Measurements from ENCODE around the gene COQ6. TPM values are rescaled to one million over a fixed set of nuclear protein-coding genes. Genes with fewer than 3 reads are reported as not detected.
A peak's percentile ranks its signal among the peaks of the same experiment; 100 is the strongest.

Gene COQ6
- total RNA-seq, 1 experiment from 2014 or later = 40.3 TPM

GRCh38 chr14:73937012-73937411, 13.1 kb upstream of the COQ6 start:
- no peaks in the 10 kb centered on the region for H3F3A ChIP-seq (ENCODE audit: low read length, unreplicated experiment)
- H3K9me2 ChIP-seq (replicated peaks; ENCODE audit: low read length) = no peaks in the 10 kb centered on the region
- H3K27me3 ChIP-seq (ENCODE audit: low read length) = no peaks in the 10 kb centered on the region
- no peaks in the 10 kb centered on the region for H3K79me2 ChIP-seq (ENCODE audit: low read length)
- H4K20me1 ChIP-seq (ENCODE audit: low read length) = no peaks in the 10 kb centered on the region
- BruUV-seq (replicated peaks) = no TSS peak
- H3K9me3 ChIP-seq (ENCODE audit: low read length) = no peaks in the 10 kb centered on the region
- ChIA-PET POLR2A (ENCODE audit: unreplicated experiment) (interaction anchor here (0.6 kb wide), 1 partner anchor 13 kb away, joined by 4 read pairs; the partner anchor contains the start of genes COQ6 and FAM161B), CTCF (no interaction called here)
- intact Hi-C loops (cut with micrococcal nuclease) = no loop called here
- H3K9ac ChIP-seq (ENCODE audit: low read length) = no peak overlapping the region
- DNase-seq (no peak), ATAC-seq (no peak)
- no peak overlapping the region for H3K4me2 ChIP-seq (ENCODE audit: low read length)
- H2AFZ ChIP-seq (ENCODE audit: low read length) = no peak overlapping the region
- no peak overlapping the region for H3K4me3 ChIP-seq (ENCODE audit: low read length)
- no peak overlapping the region for H3K27ac ChIP-seq (ENCODE audit: low read length)
- no peak for TF ChIP-seq EZH2phosphoT487 (IDR thresholded peaks at IDR 0.05; ENCODE audit: borderline replicate concordance, low read length)
- TF ChIP-seq EZH2 (IDR thresholded peaks at IDR 0.05; ENCODE audit: low read length, unreplicated experiment) = no peak
- TF ChIP-seq, protein P1, sequence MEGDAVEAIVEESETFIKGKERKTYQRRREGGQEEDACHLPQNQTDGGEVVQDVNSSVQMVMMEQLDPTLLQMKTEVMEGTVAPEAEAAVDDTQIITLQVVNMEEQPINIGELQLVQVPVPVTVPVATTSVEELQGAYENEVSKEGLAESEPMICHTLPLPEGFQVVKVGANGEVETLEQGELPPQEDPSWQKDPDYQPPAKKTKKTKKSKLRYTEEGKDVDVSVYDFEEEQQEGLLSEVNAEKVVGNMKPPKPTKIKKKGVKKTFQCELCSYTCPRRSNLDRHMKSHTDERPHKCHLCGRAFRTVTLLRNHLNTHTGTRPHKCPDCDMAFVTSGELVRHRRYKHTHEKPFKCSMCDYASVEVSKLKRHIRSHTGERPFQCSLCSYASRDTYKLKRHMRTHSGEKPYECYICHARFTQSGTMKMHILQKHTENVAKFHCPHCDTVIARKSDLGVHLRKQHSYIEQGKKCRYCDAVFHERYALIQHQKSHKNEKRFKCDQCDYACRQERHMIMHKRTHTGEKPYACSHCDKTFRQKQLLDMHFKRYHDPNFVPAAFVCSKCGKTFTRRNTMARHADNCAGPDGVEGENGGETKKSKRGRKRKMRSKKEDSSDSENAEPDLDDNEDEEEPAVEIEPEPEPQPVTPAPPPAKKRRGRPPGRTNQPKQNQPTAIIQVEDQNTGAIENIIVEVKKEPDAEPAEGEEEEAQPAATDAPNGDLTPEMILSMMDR (conservative IDR thresholded peaks at IDR 0.05; ENCODE audit: low read depth, low read length) = no peak
- no peaks in the 10 kb centered on the region for H3K4me1 ChIP-seq (ENCODE audit: insufficient read depth, low read length)
- peaks cover 21% of the 10 kb centered on the region for H3K36me3 ChIP-seq (ENCODE audit: low read depth, low read length)

- BruUV-seq (replicated peaks) = no TSS peak
- no peaks in the 10 kb centered on the region for H3K4me1 ChIP-seq (ENCODE audit: insufficient read depth, low read length)
- no peak overlapping the region for H3K4me3 ChIP-seq (ENCODE audit: low read length)
- DNase-seq (no peak), ATAC-seq (no peak)
- H3K79me2 ChIP-seq (ENCODE audit: low read length) = no peaks in the 10 kb centered on the region
- no peaks in the 10 kb centered on the region for H3F3A ChIP-seq (ENCODE audit: low read length, unreplicated experiment)
- ChIA-PET POLR2A (ENCODE audit: unreplicated experiment) (no interaction called here), CTCF (no interaction called here)
- TF ChIP-seq EZH2phosphoT487 (IDR thresholded peaks at IDR 0.05; ENCODE audit: borderline replicate concordance, low read length) (no peak), EZH2 (IDR thresholded peaks at IDR 0.05; ENCODE audit: low read length, unreplicated experiment) (no peak)
- intact Hi-C loops (cut with micrococcal nuclease) = no loop called here
- H3K9ac ChIP-seq (ENCODE audit: low read length) = no peak overlapping the region
- H2AFZ ChIP-seq (ENCODE audit: low read length) = no peak overlapping the region
- no peak overlapping the region for H3K4me2 ChIP-seq (ENCODE audit: low read length)
- H3K27me3 ChIP-seq (ENCODE audit: low read length) = no peaks in the 10 kb centered on the region
- no peaks in the 10 kb centered on the region for H4K20me1 ChIP-seq (ENCODE audit: low read length)
- H3K27ac ChIP-seq (ENCODE audit: low read length) = no peak overlapping the region
- H3K9me3 ChIP-seq (ENCODE audit: low read length) = no peaks in the 10 kb centered on the region
- H3K9me2 ChIP-seq (replicated peaks; ENCODE audit: low read length) = no peaks in the 10 kb centered on the region
- H3K36me3 ChIP-seq (ENCODE audit: low read depth, low read length) = no peaks in the 10 kb centered on the region
These were observed 7.9 kb upstream of the COQ6 start for GRCh38 chr14:73942180-73942579.

DNA sequence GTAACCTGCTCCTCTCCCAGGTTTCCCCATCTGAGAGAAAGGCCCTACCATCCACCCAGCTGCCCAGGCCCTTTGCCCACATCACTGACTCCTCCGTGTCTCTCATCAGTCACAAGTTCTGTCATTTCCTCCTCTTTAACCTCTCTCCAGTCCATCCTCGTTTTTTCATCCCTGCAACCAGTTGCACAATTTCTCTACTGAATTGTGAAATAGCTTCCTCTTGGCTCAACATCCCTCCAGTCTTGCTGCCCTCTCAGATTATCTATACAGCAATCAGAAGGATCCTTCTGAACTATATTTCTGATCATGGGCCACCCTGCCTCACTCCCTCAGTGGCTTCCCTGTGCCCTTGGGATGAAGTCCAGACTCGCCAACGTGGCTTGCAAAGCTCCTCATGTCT, 7.0 kb upstream of the COQ6 start:
- no TSS peak for BruUV-seq (replicated peaks)
- Histone ChIP-seq H3K4me1 (ENCODE audit: insufficient read depth, low read length) (no peaks in the 10 kb centered on the region), H4K20me1 (ENCODE audit: low read length) (no peaks in the 10 kb centered on the region), H3F3A (ENCODE audit: low read length, unreplicated experiment) (no peaks in the 10 kb centered on the region), H3K27me3 (ENCODE audit: low read length) (no peaks in the 10 kb centered on the region), H3K36me3 (ENCODE audit: low read depth, low read length) (no peaks in the 10 kb centered on the region), H3K9ac (ENCODE audit: low read length) (no peak overlapping the region), H2AFZ (ENCODE audit: low read length) (no peak overlapping the region), H3K9me3 (ENCODE audit: low read length) (no peaks in the 10 kb centered on the region), H3K4me3 (ENCODE audit: low read length) (no peak overlapping the region), H3K79me2 (ENCODE audit: low read length) (no peaks in the 10 kb centered on the region), H3K9me2 (replicated peaks; ENCODE audit: low read length) (no peaks in the 10 kb centered on the region), H3K27ac (ENCODE audit: low read length) (no peak overlapping the region), H3K4me2 (ENCODE audit: low read length) (no peak overlapping the region)
- intact Hi-C loops (cut with micrococcal nuclease) = no loop called here
- DNase-seq = peak; percentile 58
- POLR2A ChIA-PET (ENCODE audit: unreplicated experiment) = no interaction called here
- TF ChIP-seq EZH2 (IDR thresholded peaks at IDR 0.05; ENCODE audit: low read length, unreplicated experiment) = no peak
- TF ChIP-seq, protein P1 (conservative IDR thresholded peaks at IDR 0.05; ENCODE audit: low read depth, low read length) = no peak
- TF ChIP-seq EZH2phosphoT487 (IDR thresholded peaks at IDR 0.05; ENCODE audit: borderline replicate concordance, low read length) = no peak
- no peak for ATAC-seq
- CTCF ChIA-PET = no interaction called here
